Measurements from ENCODE around the gene MYO1D.

DNA sequence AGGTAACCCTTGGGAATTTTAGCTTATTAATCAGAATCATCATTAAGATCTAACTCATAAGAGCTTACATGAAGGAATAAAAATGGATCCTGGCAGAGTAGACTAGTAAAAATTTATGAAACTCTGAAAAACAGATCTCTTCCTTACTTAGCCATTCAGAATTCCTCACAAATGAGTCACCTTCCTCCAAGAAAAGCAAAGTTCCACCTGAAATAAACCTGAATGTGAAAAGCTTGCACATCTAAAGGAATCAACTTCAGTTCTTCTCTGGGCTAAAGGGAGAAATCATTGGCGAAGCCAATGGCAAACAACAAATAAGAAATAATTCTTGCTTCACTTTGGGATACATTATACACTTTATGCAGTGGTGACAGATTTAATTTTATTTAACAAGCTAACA, 22.7 kb downstream of the MYO1D start:
- TF ChIP-seq, protein P1, sequence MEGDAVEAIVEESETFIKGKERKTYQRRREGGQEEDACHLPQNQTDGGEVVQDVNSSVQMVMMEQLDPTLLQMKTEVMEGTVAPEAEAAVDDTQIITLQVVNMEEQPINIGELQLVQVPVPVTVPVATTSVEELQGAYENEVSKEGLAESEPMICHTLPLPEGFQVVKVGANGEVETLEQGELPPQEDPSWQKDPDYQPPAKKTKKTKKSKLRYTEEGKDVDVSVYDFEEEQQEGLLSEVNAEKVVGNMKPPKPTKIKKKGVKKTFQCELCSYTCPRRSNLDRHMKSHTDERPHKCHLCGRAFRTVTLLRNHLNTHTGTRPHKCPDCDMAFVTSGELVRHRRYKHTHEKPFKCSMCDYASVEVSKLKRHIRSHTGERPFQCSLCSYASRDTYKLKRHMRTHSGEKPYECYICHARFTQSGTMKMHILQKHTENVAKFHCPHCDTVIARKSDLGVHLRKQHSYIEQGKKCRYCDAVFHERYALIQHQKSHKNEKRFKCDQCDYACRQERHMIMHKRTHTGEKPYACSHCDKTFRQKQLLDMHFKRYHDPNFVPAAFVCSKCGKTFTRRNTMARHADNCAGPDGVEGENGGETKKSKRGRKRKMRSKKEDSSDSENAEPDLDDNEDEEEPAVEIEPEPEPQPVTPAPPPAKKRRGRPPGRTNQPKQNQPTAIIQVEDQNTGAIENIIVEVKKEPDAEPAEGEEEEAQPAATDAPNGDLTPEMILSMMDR (IDR thresholded peaks at IDR 0.05) = no peak
- TF ChIP-seq POLR2AphosphoS5 (IDR thresholded peaks at IDR 0.05) (no peak), EP300 (IDR thresholded peaks at IDR 0.05) (no peak), POLR2A (IDR thresholded peaks at IDR 0.05) (no peak)
